Medulla oblongata (tissue), 1 donor: ENCODE results near the gene SLC66A2.
"Not testable (repeated sequence)": the region's sequence is repeated elsewhere in the genome, so short reads cannot be mapped to it uniquely, and the experiment has no call there.

Experiments
- DNase-seq: peaks from one replicate; pipeline ENCODE4 v3.0.0-alpha.2; 2015; ENCODE audit errors: extremely low spot score

Gene SLC66A2

GRCh38 chr18:79883461-79884293, 67.8 kb downstream of the SLC66A2 start:
- DNase-seq, result no peak

DNA sequence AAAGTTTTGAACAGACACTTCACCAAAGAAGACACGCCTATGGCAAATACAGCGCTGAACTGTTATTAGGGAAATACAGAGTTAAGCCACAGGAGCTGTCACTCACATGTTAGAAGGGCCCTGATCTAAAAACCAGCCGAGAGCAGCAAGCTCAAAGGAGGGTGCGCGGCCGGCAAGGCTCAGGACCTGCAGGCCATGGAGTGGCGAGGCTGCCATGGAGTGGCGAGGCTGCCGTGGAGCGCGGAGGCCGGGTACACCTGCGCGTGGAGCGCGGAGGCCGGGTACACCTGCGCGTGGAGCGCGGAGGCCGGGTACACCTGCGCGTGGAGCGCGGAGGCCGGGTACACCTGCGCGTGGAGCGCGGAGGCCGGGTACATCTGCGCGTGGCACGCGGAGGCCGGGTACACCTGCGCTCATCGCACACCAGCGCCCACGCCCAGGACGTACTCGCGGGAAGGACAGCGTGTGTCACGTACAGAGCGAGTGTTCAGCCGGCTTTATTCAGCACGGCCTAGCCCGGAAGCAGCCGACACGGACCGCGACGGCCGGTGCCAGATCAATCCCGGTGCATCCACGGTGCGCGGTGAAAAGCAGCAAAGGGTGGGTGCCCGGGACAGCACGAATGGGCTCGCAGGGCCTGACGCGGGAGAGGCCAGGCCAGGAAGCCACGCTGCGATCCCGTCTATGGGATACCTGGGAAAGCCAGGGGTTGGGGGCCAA, 68.8 kb downstream of the SLC66A2 start:
- DNase-seq, result no peak

- peak; percentile 64 for DNase-seq
These were observed 69.8 kb downstream of the SLC66A2 start for GRCh38 chr18:79881695-79882094.

- no peak for DNase-seq
These were observed 71.9 kb downstream of the SLC66A2 start for GRCh38 chr18:79879566-79879965.

DNA sequence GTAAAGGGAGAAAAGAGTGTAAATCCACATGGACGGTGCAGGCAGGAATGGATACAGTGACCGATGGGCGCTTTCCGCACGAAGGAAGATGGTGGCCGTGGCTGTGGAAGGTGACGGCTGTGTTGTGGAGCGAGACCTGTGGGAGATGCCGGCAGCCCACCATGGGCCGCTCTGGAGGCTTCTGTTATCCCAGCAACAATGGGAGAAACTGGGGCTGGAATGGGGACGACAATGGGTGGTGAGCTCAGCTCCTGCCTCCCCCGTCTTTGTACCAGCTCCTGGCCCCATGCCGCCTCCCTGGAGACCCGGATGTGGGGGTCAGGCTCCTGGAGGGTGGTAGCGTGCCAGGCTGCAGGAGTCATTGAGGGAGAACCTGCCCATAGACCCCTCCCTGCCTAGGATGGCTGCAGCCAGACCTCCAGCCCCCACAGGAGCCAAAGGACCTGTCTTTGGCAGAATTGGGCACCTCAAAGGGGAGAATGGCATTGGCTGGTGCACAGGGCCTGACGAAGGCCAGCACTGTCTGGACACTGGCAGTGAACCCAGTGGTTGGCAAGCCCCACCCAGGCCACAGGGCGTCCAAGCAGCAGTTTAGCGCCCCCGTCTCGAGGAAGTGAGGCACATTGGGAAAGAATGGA, 72.6 kb downstream of the SLC66A2 start:
- no peak for DNase-seq

- DNase-seq, result not testable (repeated sequence)
These were observed 73.2 kb downstream of the SLC66A2 start for GRCh38 chr18:79878246-79878645.

- DNase-seq, result no peak
These were observed 74.0 kb downstream of the SLC66A2 start for GRCh38 chr18:79877163-79878091.

DNA sequence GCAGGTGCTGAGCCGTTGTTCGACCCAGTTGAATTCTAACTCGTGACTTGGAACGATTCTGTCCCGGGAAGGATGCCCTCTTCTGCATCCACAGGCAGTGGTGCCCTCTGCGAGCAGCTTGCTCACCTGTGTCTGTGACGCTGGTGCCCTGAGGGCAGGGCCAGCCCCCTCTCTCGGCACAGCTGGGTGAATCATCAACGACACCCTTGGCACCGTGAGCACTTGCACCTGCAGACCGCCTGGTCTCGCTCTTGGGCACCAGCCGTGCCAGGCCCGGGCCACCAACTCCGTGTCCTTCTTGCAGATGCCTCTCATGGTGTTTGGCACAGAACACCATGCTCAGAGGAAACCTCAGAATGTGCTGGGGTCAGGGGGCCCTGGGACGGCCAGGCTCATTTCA, 75.0 kb downstream of the SLC66A2 start:
- DNase-seq, result no peak

- no peak for DNase-seq
These were observed 75.5 kb downstream of the SLC66A2 start for GRCh38 chr18:79875931-79876461.

- no peak for DNase-seq
These were observed 75.9 kb downstream of the SLC66A2 start for GRCh38 chr18:79875531-79875919.

DNA sequence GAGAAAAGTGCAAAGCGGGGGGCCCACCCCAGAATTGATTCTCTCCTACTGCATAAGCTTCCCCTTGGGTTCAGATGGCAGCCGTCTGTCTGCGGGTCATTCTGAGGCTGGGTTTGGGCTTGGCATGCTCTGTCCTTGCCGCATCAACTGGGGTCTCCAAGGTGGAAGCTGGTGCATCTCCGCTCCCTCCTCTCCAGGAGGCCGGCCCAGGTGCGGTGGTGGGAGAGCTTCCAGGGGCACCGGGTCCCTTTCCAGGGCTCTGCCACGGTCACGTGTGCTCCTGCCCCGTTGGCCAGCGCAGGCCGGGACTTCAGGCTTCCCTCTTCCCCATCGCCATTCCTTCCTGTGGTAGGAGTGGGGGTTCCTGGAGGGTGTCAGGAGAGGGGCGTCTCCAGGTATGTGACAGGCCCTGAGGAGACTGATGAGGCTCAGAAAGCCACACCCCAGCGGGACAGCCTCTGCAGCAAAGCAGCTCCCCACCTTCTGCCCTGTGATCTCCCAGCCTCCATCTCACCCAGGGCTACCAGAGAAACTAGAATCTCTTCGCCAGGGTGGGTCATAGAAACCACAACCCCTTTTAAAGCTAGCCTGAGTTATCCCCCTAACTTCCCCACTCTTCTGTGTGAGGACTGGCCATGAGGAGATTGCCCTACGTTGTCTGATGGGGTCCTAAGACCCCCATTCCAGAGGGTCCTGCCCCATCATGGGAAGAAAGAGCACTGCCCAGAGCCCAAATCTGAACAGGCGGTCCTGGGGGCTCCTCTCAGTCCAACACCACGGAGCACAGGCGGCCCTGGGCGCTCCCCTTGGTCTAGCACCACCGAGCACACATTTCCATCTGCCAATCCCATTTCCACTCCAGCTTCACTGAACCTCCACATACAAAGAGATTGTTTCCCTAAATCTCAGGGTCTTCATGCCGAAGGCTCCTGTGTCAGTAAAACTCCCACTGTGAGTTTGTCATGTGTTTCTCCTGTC, 76.6 kb downstream of the SLC66A2 start:
- DNase-seq, result no peak

DNA sequence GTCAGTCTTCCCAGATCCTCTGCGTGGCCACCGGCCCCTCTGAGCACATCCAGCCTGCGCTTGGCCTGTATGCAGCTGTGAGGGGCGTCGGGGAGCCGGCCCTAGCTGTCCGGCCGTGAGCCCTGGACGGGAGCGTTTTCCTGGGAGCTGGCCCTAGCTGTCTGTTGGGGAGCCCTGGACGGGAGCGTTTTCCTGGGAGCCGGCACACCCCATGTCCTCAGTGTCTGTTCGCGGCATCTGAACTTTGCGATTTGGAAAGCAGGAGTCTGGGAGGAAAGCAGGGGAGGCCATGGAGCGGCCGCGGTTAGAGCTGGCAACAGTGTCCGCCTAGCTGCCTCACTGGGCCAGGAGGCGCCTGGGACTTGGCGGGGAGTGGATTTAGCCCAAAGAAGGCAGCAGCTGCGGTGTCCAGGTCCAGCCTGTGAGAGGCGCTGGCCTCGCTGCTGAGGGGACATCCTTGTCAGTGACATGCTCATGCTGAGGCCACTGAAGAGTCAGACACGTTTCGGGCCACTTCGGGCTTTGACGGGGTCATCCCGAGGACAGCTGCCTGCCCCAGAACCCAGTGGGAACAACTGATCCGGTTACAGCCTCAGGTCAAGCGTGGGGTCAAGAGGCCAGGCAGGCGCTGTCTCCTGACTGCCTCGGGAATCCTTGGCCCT, 77.9 kb downstream of the SLC66A2 start:
- no peak for DNase-seq

DNA sequence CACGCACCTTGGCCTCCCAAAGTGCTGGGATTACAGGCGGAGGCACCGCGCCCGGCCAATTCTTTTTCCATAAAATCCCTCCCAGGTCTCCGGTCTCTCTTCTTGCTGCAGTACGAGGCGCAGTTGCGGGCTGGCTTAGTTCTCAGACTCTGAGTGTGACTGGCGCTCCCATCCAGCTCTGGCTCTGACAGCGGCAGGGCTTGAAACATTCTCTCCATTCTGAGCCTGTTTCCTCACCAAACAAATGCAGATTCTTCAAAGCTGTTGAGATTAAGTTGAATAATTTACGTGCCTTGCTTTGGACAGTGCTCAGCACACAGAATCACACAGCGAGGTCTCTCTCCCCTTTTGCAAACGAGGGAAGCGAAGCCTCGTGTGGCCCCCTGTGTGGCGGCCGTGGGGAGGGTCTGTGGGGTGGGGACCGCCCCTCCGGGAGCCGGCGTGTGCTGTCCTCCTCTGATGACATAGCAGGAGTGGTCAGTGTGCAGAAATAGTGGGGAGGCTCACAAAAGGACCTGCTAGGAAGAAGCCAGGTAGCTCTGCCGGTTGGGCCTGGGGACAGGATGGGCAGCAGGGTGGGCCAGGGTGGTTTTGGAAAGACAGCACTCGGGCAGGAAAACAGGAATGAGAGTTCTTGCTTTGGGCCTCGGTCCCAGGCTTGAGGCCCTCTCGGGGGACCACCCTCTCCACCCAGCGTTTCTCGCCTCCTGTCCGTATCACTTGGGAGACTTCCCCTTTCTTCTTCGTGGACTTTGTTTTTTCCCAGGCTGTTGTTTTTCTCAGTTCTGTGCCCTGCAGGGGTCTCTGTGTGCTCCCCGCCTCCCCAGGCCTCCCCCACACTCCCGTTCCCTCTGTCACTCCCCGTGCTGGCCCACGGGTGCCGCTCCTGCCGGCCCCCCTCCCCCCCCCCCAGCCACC, 78.7 kb downstream of the SLC66A2 start:
- DNase-seq, result no peak

- no peak for DNase-seq
These were observed 79.9 kb downstream of the SLC66A2 start for GRCh38 chr18:79871481-79872091.

DNA sequence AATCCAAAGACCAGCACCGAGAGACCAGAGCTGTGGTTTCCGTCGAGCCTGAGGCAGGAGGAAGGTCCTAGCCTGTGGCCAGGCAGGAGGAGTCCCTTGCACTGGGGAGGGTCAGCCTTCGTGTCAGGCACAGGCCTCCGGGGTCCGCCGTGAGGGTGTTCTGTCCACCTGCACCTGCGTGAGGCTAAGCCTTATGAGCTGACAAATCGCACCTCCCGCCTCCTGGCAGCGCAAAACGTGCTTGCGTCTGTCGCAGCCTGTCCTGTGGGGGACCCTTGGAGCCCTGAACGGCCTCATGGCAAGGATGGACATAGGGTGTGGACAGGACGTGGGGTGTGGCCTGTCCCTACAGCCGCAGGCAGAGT, 80.4 kb downstream of the SLC66A2 start:
- no peak for DNase-seq

- no peak for DNase-seq
These were observed 81.0 kb downstream of the SLC66A2 start for GRCh38 chr18:79870301-79871025.

DNA sequence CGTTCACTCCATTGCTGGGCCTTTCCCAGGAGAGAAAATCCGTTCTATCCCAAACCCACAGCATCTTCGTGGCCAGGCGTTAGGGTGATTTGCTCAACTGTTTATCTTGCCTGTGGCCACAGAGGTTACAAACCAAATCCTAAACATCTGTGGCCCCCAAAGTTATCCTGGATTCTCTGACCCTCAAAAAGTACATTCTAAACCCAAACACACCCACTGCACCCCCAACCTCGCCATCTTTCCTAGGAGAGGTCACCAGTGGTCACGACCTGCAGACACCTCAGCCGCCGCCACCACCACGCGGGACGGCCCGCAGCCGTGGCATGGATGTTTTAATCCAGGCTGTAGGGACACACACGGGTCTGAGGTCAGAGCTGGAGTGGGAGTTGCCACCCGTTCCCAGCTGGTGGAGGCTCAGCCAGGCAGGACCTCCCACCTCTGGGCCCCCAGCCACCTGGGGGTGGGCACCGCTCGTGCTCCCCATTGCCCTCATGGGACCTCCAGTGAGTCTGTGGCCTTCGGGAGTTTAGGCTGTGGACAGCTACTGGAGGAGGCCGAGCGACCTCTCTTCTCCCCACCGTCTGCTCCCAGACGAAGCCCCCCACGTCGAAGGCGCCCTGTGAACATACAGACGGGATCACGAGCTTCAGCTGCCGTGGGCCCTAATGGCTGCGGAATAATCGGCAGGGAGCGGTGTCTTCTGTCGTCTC, 81.7 kb downstream of the SLC66A2 start:
- no peak for DNase-seq
